Neuronal stem cell (in vitro differentiated cells): ENCODE measurements around the gene TMEM39B.
"Not testable (repeated sequence)": the region's sequence is repeated elsewhere in the genome, so short reads cannot be mapped to it uniquely, and the experiment has no call there.

Experiments
- DNase-seq: peaks from one replicate; pipeline ENCODE4 v3.0.0-alpha.2; 2013; ENCODE audit warnings: low spot score
- H2AFZ ChIP-seq: one replicate; pipeline ENCODE4 v1.6.1; 2013; ENCODE audit warnings: mild to moderate bottlenecking, low read length, inconsistent platforms
- H2AK5ac ChIP-seq: 2 replicates; pipeline ENCODE4 v1.6.1; 2013; ENCODE audit warnings: low read depth, mild to moderate bottlenecking, inconsistent platforms, low read length, moderate library complexity, mixed read lengths
- H2BK120ac ChIP-seq: 2 replicates; pipeline ENCODE4 v1.6.1; 2013; ENCODE audit warnings: low read depth, mild to moderate bottlenecking, inconsistent platforms, low read length, moderate library complexity, mixed read lengths
- H2BK12ac ChIP-seq: one replicate; pipeline ENCODE4 v1.6.1; 2013; ENCODE audit warnings: low read length, inconsistent platforms
- H2BK15ac ChIP-seq: 2 replicates; pipeline ENCODE4 v1.6.1; 2013; ENCODE audit warnings: mild to moderate bottlenecking, low read length, inconsistent platforms, mixed read lengths
- H2BK5ac ChIP-seq: one replicate; pipeline ENCODE4 v1.6.1; 2013; ENCODE audit warnings: inconsistent platforms, mild to moderate bottlenecking, low read length, moderate library complexity
- H3K14ac ChIP-seq: one replicate; pipeline ENCODE4 v1.6.1; 2013; ENCODE audit warnings: low read length, inconsistent platforms
- H3K18ac ChIP-seq: 2 replicates; pipeline ENCODE4 v1.6.1; 2013; ENCODE audit warnings: low read length, inconsistent platforms
- H3K23ac ChIP-seq: 2 replicates; pipeline ENCODE4 v1.6.1; 2013; ENCODE audit warnings: low read depth, mild to moderate bottlenecking, mixed read lengths, low read length, inconsistent platforms; ENCODE audit not compliant: poor library complexity
- H3K27ac ChIP-seq: replicated peaks from 3 replicates; pipeline ENCODE4 v1.5.1; 2013; ENCODE audit warnings: low read length, inconsistent platforms
- H3K27me3 ChIP-seq, 3 experiments: 2 replicates each; pipeline ENCODE4 v1.6.1; 2013; ENCODE audit warnings: low read length in 3 of 3, mild to moderate bottlenecking in 2 of 3, inconsistent platforms in 1 of 3, low read depth in 1 of 3, mixed read lengths in 1 of 3, moderate library complexity in 1 of 3; ENCODE audit not compliant: control insufficient read depth in 3 of 3, insufficient read depth in 3 of 3
- H3K36me3 ChIP-seq, 2 donors: replicated peaks in 1 of 2; 2 replicates each; pipeline ENCODE4 v1.6.1; 2013; ENCODE audit warnings: low read length in 2 of 2; ENCODE audit not compliant: control insufficient read depth in 2 of 2, insufficient read depth in 2 of 2
- H3K4ac ChIP-seq: 2 replicates; pipeline ENCODE4 v1.6.1; 2013; ENCODE audit warnings: inconsistent platforms, mild to moderate bottlenecking, low read length, moderate library complexity
- H3K4me1 ChIP-seq, 2 donors: 1 replicate in 1 of 2; 2 replicates in 1 of 2; pipeline ENCODE4 v1.6.1; 2013; ENCODE audit warnings: low read length in 2 of 2, low read depth in 1 of 2; ENCODE audit not compliant: control insufficient read depth in 2 of 2, insufficient read depth in 1 of 2
- H3K4me2 ChIP-seq: one replicate; pipeline ENCODE4 v1.6.1; 2013; ENCODE audit warnings: mild to moderate bottlenecking, low read length, inconsistent platforms; ENCODE audit not compliant: insufficient read depth, poor library complexity, severe bottlenecking
- H3K4me3 ChIP-seq, 2 donors: 2 replicates each; pipeline ENCODE4 v1.5.1; 2013; ENCODE audit warnings: low read length in 2 of 2, mild to moderate bottlenecking in 2 of 2, inconsistent platforms in 1 of 2, moderate library complexity in 1 of 2
- H3K79me1 ChIP-seq: one replicate; pipeline ENCODE4 v1.6.1; 2013; ENCODE audit warnings: low read depth, mild to moderate bottlenecking, inconsistent platforms, low read length, moderate library complexity
- H3K9ac ChIP-seq: one replicate; pipeline ENCODE4 v1.6.1; 2013; ENCODE audit warnings: mild to moderate bottlenecking, low read depth, low read length, inconsistent platforms; ENCODE audit not compliant: poor library complexity
- H3K9me3 ChIP-seq, 2 donors: replicated peaks in 1 of 2; 2 replicates each; pipeline versions ENCODE3 to v1.6.1; 2013; ENCODE audit warnings: low read length in 2 of 2, mild to moderate bottlenecking in 2 of 2, inconsistent platforms in 1 of 2, low read depth in 1 of 2, mixed read lengths in 1 of 2, moderate library complexity in 1 of 2; ENCODE audit not compliant: control insufficient read depth in 2 of 2, insufficient read depth in 1 of 2
- H4K8ac ChIP-seq: one replicate; pipeline ENCODE4 v1.6.1; 2013; ENCODE audit warnings: low read depth, mild to moderate bottlenecking, inconsistent platforms, low read length, moderate library complexity
- H4K91ac ChIP-seq: one replicate; pipeline ENCODE4 v1.6.1; 2013; ENCODE audit warnings: low read length, low read depth, mild to moderate bottlenecking, inconsistent platforms; ENCODE audit not compliant: poor library complexity
- WGBS, 2 donors: extraction: QIAGEN DNeasy Blood & Tissue Kit; methylation state at CpG; one replicate each; pipeline ENCODE4 v1.1.7; 2013; ENCODE audit warnings: missing lambda C conversion rate in 2 of 2, mixed read lengths in 1 of 2; ENCODE audit not compliant: insufficient read length in 2 of 2, insufficient replicate concordance in 1 of 2; ENCODE audit errors: extremely low coverage in 2 of 2; 5-methylcytosine and 5-hydroxymethylcytosine counted together

The TMEM39B gene

DNA sequence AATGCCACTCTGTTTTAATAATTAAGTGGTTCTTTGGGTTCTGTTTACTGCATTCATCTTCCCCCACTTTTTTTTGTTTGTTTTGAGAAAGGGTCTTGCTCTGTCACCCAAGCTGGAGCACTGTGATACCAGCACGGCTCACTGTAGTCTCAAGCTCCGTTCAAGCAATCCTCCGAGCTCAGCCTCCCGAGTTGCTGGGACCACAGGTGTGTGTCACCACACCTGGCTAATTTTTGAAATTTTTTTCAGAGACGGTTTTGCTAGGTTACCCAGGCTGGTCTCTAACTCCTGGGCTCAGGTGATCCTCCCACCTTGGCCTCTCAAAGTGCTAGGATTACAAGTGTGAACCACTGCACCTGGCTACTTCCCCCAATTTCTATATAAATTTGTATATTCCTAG, 64.4 kb downstream of the TMEM39B start:
- no peaks in the 10 kb centered on the region for H3K9me3 ChIP-seq
- H3K36me3 ChIP-seq, result no peaks in the 10 kb centered on the region
- H3K4ac ChIP-seq, result no peak overlapping the region
- no peak overlapping the region for H3K4me2 ChIP-seq
- H3K9ac ChIP-seq, result no peak overlapping the region
- no peak overlapping the region for H3K27ac ChIP-seq
- H2BK15ac ChIP-seq, result no peak overlapping the region
- H2AK5ac ChIP-seq, result no peak overlapping the region
- H4K91ac ChIP-seq, result no peak overlapping the region
- H3K79me1 ChIP-seq, result peaks cover 6% of the 10 kb centered on the region
- H3K18ac ChIP-seq, result no peak overlapping the region
- DNase-seq, result no peak
- H4K8ac ChIP-seq, result no peak overlapping the region
- no peak overlapping the region for H3K23ac ChIP-seq
- H2BK5ac ChIP-seq, result no peak overlapping the region
- H2BK12ac ChIP-seq, result no peak overlapping the region
- H3K14ac ChIP-seq, result no peak overlapping the region
- no peak overlapping the region for H2BK120ac ChIP-seq
- H2AFZ ChIP-seq, result no peak overlapping the region
- H3K27me3 ChIP-seq, result no peaks in the 10 kb centered on the region
- peaks cover 0 to under 1% of the 10 kb centered on the region in 2 donors for H3K4me1 ChIP-seq
- WGBS, 2 donors, result no CpG with 5 or more reads among the region's 5 CpGs
- H3K4me3 ChIP-seq, result no peak overlapping the region

GRCh38 chr1:32138965-32139364, 66.2 kb downstream of the TMEM39B start:
- no peak for DNase-seq
- no peak overlapping the region for H3K18ac ChIP-seq
- WGBS, 2 donors, result no CpG with 5 or more reads among the region's 5 CpGs

DNA sequence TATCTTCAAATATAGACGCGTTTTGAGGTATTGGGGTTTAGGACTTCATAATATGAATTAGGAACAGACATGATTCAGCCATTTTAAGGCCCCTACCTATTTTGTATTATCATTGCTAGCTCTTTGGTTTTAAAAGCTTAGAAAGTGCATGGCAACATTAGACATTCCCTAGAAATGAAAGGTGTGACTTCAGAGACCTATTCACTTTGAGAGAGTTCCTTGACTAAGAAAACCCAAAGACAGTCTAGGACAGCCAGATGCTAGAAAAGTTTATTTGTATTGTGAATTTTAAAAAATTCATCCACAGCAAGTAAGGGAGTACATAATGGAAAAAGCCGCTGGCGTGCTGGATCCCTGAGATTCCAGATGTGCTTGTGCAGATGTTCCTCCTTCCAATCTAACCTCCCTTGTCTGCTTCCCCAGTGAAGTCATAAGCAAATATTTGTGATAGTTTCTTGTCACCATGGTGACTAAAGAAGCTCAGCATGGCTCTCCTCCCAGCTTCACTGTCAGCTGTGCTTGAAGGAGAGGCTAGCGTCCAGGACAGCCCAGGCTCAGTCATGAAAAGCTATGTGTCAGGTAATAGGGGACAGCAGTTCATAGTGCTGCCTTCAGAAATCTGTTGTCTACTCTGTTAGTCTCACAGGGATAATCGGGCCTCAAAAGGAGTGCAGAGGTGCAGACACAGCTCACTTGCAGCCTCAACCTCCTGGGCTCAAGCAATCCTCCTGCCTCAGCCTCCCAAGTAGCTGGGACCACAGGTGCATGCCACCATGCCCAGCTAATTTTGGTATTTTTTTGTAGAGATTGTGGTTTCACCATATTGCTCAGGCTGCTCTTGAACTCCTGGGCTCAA, 69.9 kb downstream of the TMEM39B start:
- no peak overlapping the region for H2BK120ac ChIP-seq
- no peak overlapping the region for H2BK15ac ChIP-seq
- peaks cover 7% of the 10 kb centered on the region for H3K79me1 ChIP-seq
- H2BK5ac ChIP-seq, result no peak overlapping the region
- H3K4ac ChIP-seq, result no peak overlapping the region
- H3K23ac ChIP-seq, result no peak overlapping the region
- H3K9me3 ChIP-seq, result peaks cover 3 to 7% of the 10 kb centered on the region in 2 donors
- H3K27ac ChIP-seq, result no peak overlapping the region
- no peak for DNase-seq
- no peak overlapping the region for H4K91ac ChIP-seq
- peaks cover 0 to 10% of the 10 kb centered on the region in 2 donors for H3K4me1 ChIP-seq
- no peak overlapping the region for H3K4me2 ChIP-seq
- H4K8ac ChIP-seq, result no peak overlapping the region
- no peak overlapping the region for H3K14ac ChIP-seq
- H2BK12ac ChIP-seq, result no peak overlapping the region
- H2AFZ ChIP-seq, result no peak overlapping the region
- no peak overlapping the region for H2AK5ac ChIP-seq
- no CpG with 5 or more reads among the region's 6 CpGs for WGBS, 2 donors
- no peak overlapping the region for H3K9ac ChIP-seq
- no peaks in the 10 kb centered on the region for H3K27me3 ChIP-seq
- no peak overlapping the region for H3K4me3 ChIP-seq
- H3K18ac ChIP-seq, result no peak overlapping the region
- no peaks in the 10 kb centered on the region for H3K36me3 ChIP-seq

More at GRCh38 chr1:32138965-32139364, 66.2 kb downstream of the TMEM39B start:
- no peak overlapping the region for H4K8ac ChIP-seq
- no peak overlapping the region for H2BK12ac ChIP-seq
- no peak overlapping the region for H2BK120ac ChIP-seq
- peaks cover 6% of the 10 kb centered on the region for H3K79me1 ChIP-seq
- H3K14ac ChIP-seq, result no peak overlapping the region
- H3K27me3 ChIP-seq, result no peaks in the 10 kb centered on the region
- no peak overlapping the region for H3K27ac ChIP-seq
- H2BK5ac ChIP-seq, result no peak overlapping the region
- no peak overlapping the region for H3K9ac ChIP-seq
- no peak overlapping the region for H3K4ac ChIP-seq
- H2BK15ac ChIP-seq, result no peak overlapping the region
- H3K4me3 ChIP-seq, result no peak overlapping the region
- H3K4me2 ChIP-seq, result no peak overlapping the region
- H3K23ac ChIP-seq, result no peak overlapping the region
- peaks cover 0 to 10% of the 10 kb centered on the region in 2 donors for H3K4me1 ChIP-seq
- H2AFZ ChIP-seq, result no peak overlapping the region
- H2AK5ac ChIP-seq, result no peak overlapping the region
- no peak overlapping the region for H4K91ac ChIP-seq
- no peaks in the 10 kb centered on the region for H3K9me3 ChIP-seq
- H3K36me3 ChIP-seq, result no peaks in the 10 kb centered on the region

DNA sequence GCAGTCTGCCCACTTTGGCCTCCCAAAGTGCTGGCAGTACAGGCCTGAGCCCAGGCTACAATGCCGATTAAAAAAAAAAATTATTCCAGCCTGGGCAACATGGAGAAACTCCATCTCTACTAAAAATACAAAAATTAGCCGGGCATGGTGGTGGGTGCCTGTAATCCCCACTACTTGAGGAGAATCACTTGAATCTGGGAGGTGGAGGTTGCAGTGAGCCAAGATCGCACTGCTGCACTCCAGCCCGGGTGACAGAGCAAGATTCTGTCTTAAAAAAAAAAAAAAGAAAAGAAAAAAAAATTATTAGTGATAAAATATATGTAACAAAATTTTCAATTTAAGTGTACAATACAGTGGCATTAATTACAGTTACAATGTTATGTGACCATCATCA, 70.6 kb downstream of the TMEM39B start:
- not testable (repeated sequence) for H3K4me3 ChIP-seq, H2AK5ac ChIP-seq, H3K4me2 ChIP-seq, H2BK5ac ChIP-seq, H4K91ac ChIP-seq, H3K27me3 ChIP-seq, H2BK15ac ChIP-seq, H3K4me1 ChIP-seq, H3K9ac ChIP-seq, H3K23ac ChIP-seq, H3K27ac ChIP-seq, H3K36me3 ChIP-seq, H2BK12ac ChIP-seq, H3K4ac ChIP-seq, DNase-seq, H2AFZ ChIP-seq, H2BK120ac ChIP-seq, H4K8ac ChIP-seq, H3K14ac ChIP-seq, H3K18ac ChIP-seq
- peaks cover 11% of the 10 kb centered on the region for H3K79me1 ChIP-seq
- H3K9me3 ChIP-seq, result peaks cover 3 to 13% of the 10 kb centered on the region in 2 donors
- WGBS, 2 donors, result no CpG with 5 or more reads among the region's 4 CpGs
